ENCODE measurements around the gene ZBTB18.

Gene ZBTB18

DNA sequence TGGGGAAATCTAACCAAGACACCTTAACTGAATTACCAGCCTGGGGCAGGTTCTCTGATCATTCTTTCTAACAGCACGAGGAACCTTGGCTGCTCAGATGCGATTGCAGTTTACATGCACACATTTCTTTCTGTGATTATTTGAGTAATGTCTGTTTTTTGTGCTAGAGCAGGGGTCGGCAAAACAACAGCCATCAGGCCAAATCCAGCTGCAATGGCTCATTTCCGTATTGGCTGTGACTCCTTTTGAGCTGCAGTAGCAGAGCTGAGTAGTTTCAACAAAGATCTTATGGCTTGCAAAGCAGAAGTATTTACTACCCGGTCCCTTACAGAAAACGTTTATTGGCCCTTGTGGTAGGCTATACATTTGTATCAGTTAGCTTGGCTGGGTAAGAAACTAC, 37.1 kb downstream of the ZBTB18 start:
- no peak for TF ChIP-seq ARNT (IDR thresholded peaks at IDR 0.05)
- TF ChIP-seq FOXA1 (IDR thresholded peaks at IDR 0.05) = no peak
- TF ChIP-seq NFRKB (IDR thresholded peaks at IDR 0.05) = no peak
- no peak for TF ChIP-seq SP1 (IDR thresholded peaks at IDR 0.05)
- no peak for TF ChIP-seq HDGF (IDR thresholded peaks at IDR 0.05; ENCODE audit: borderline replicate concordance)
- no peak for TF ChIP-seq SUZ12 (IDR thresholded peaks at IDR 0.05)
- TF ChIP-seq, protein P1, sequence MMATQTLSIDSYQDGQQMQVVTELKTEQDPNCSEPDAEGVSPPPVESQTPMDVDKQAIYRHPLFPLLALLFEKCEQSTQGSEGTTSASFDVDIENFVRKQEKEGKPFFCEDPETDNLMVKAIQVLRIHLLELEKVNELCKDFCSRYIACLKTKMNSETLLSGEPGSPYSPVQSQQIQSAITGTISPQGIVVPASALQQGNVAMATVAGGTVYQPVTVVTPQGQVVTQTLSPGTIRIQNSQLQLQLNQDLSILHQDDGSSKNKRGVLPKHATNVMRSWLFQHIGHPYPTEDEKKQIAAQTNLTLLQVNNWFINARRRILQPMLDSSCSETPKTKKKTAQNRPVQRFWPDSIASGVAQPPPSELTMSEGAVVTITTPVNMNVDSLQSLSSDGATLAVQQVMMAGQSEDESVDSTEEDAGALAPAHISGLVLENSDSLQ (IDR thresholded peaks at IDR 0.05) = no peak
- TF ChIP-seq ZNF384 (IDR thresholded peaks at IDR 0.05) = no peak
- no peak for TF ChIP-seq FOXK2 (IDR thresholded peaks at IDR 0.05)
- no peak for TF ChIP-seq LEF1 (IDR thresholded peaks at IDR 0.05; ENCODE audit: borderline replicate concordance)
- TF ChIP-seq CTBP1 (IDR thresholded peaks at IDR 0.05; ENCODE audit: borderline replicate concordance) = no peak
- TF ChIP-seq L3MBTL2 (conservative IDR thresholded peaks at IDR 0.05) = no peak
- TF ChIP-seq BHLHE40 (IDR thresholded peaks at IDR 0.05; ENCODE audit: borderline replicate concordance) = no peak
- TF ChIP-seq ELF4 (IDR thresholded peaks at IDR 0.05) = no peak
- no peak for TF ChIP-seq TARDBP (IDR thresholded peaks at IDR 0.05)
- no peak for TF ChIP-seq FOXM1 (IDR thresholded peaks at IDR 0.05; ENCODE audit: borderline replicate concordance)
- POLR2A ChIA-PET = interaction anchor here (1.1 kb wide), 1 partner anchor 41 kb away, joined by 3 read pairs; no protein-coding TSS in a partner anchor
- no peak for DNase-seq (ENCODE audit: extremely low spot score)
- CTCF ChIA-PET = no interaction called here

DNA sequence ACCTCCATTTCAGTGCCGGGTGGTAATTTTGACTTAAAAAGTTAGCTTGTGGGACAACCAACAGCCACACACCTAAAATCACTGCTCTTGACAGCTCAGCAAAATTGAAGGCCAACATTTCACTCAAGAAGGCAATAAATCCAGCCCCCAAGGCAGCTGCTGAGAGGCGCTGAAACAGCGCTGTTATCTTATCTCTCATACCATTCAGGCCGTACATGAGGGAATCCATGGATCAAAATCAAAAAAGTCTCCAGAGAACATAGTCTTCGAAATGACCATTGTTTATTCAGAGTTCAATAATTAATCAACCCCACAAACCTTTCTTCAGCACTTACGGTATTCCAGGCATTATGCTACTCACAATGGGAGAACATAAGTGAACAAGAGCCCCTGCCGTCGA, 38.5 kb downstream of the ZBTB18 start:
- POLR2A ChIA-PET = no interaction called here
- no peak for TF ChIP-seq NFRKB (IDR thresholded peaks at IDR 0.05)
- no peak for TF ChIP-seq SP1 (IDR thresholded peaks at IDR 0.05)
- TF ChIP-seq FOXM1 (IDR thresholded peaks at IDR 0.05; ENCODE audit: borderline replicate concordance) = no peak
- TF ChIP-seq, protein P1 (IDR thresholded peaks at IDR 0.05) = peak; percentile 68
- TF ChIP-seq ARNT (IDR thresholded peaks at IDR 0.05) = no peak
- TF ChIP-seq FOXA1 (IDR thresholded peaks at IDR 0.05) = no peak
- TF ChIP-seq CTBP1 (IDR thresholded peaks at IDR 0.05; ENCODE audit: borderline replicate concordance) = 0 out of 2 replicates have a peak, but pooled peaks have one; percentile 23
- no peak for TF ChIP-seq FOXK2 (IDR thresholded peaks at IDR 0.05)
- TF ChIP-seq ELF4 (IDR thresholded peaks at IDR 0.05) = no peak
- no peak for TF ChIP-seq BHLHE40 (IDR thresholded peaks at IDR 0.05; ENCODE audit: borderline replicate concordance)
- peak; percentile 38 for DNase-seq (ENCODE audit: extremely low spot score)
- CTCF ChIA-PET = interaction anchor here (1.0 kb wide), 1 partner anchor 10 kb away, joined by 4 read pairs; no protein-coding TSS in a partner anchor

DNA sequence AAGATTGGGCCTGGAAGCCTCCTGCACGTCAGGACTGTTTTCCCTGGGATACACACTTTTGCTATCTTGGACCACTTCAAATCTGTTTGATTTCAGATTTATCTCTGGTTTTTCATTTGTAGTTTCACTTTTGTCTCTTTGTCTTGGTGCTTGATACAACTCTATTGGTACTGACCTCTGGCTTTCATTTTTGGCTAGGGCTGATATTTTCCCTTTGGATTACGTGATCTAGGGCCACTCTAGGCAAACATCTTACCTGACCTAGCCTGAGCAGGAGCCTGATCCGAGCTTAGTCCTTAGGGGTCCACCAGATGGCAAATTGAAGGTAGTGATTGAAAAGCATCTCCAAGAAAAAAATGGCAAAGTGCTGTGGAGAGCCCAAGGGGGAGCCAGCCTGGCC, 39.6 kb downstream of the ZBTB18 start:
- TF ChIP-seq HDGF (IDR thresholded peaks at IDR 0.05; ENCODE audit: borderline replicate concordance) (no peak), FOXM1 (IDR thresholded peaks at IDR 0.05; ENCODE audit: borderline replicate concordance) (no peak), ELF4 (IDR thresholded peaks at IDR 0.05) (no peak), TARDBP (IDR thresholded peaks at IDR 0.05) (no peak), FOXA1 (IDR thresholded peaks at IDR 0.05) (no peak), L3MBTL2 (conservative IDR thresholded peaks at IDR 0.05) (no peak), SP1 (IDR thresholded peaks at IDR 0.05) (no peak)
- TF ChIP-seq, protein P1 (IDR thresholded peaks at IDR 0.05) = no peak
- no peak for DNase-seq (ENCODE audit: extremely low spot score)
- ChIA-PET POLR2A (no interaction called here), CTCF (interaction anchor here (0.9 kb wide), 1 partner anchor 15 kb away, joined by 3 read pairs; no protein-coding TSS in a partner anchor)

GRCh38 chr1:244092293-244092963, 41.3 kb downstream of the ZBTB18 start:
- CTCF ChIA-PET = no interaction called here
- no peak for DNase-seq (ENCODE audit: extremely low spot score)
- TF ChIP-seq SP1 (IDR thresholded peaks at IDR 0.05) (no peak), L3MBTL2 (conservative IDR thresholded peaks at IDR 0.05) (no peak), FOXK2 (IDR thresholded peaks at IDR 0.05) (no peak), BHLHE40 (IDR thresholded peaks at IDR 0.05; ENCODE audit: borderline replicate concordance) (no peak), FOXA1 (IDR thresholded peaks at IDR 0.05) (no peak), HDGF (IDR thresholded peaks at IDR 0.05; ENCODE audit: borderline replicate concordance) (no peak), NFRKB (IDR thresholded peaks at IDR 0.05) (no peak), ELF4 (IDR thresholded peaks at IDR 0.05) (no peak), LEF1 (IDR thresholded peaks at IDR 0.05; ENCODE audit: borderline replicate concordance) (no peak), ARNT (IDR thresholded peaks at IDR 0.05) (no peak), ZNF384 (IDR thresholded peaks at IDR 0.05) (no peak), TARDBP (IDR thresholded peaks at IDR 0.05) (no peak), SUZ12 (IDR thresholded peaks at IDR 0.05) (no peak), FOXM1 (IDR thresholded peaks at IDR 0.05; ENCODE audit: borderline replicate concordance) (no peak), CTBP1 (IDR thresholded peaks at IDR 0.05; ENCODE audit: borderline replicate concordance) (no peak)
- TF ChIP-seq, protein P1 (IDR thresholded peaks at IDR 0.05) = no peak
- POLR2A ChIA-PET = no interaction called here

GRCh38 chr1:244092964-244093638, 42.0 kb downstream of the ZBTB18 start:
- DNase-seq (ENCODE audit: extremely low spot score) = no peak
- no peak for TF ChIP-seq CTBP1 (IDR thresholded peaks at IDR 0.05; ENCODE audit: borderline replicate concordance)
- TF ChIP-seq HDGF (IDR thresholded peaks at IDR 0.05; ENCODE audit: borderline replicate concordance) = no peak
- no peak for TF ChIP-seq FOXK2 (IDR thresholded peaks at IDR 0.05)
- TF ChIP-seq LEF1 (IDR thresholded peaks at IDR 0.05; ENCODE audit: borderline replicate concordance) = no peak
- no peak for TF ChIP-seq SUZ12 (IDR thresholded peaks at IDR 0.05)
- no peak for TF ChIP-seq ELF4 (IDR thresholded peaks at IDR 0.05)
- TF ChIP-seq SP1 (IDR thresholded peaks at IDR 0.05) = no peak
- TF ChIP-seq FOXA1 (IDR thresholded peaks at IDR 0.05) = no peak
- no peak for TF ChIP-seq L3MBTL2 (conservative IDR thresholded peaks at IDR 0.05)
- TF ChIP-seq ARNT (IDR thresholded peaks at IDR 0.05) = no peak
- POLR2A ChIA-PET = no interaction called here
- CTCF ChIA-PET = no interaction called here
